Measurements from ENCODE around the gene NARS2.

DNA sequence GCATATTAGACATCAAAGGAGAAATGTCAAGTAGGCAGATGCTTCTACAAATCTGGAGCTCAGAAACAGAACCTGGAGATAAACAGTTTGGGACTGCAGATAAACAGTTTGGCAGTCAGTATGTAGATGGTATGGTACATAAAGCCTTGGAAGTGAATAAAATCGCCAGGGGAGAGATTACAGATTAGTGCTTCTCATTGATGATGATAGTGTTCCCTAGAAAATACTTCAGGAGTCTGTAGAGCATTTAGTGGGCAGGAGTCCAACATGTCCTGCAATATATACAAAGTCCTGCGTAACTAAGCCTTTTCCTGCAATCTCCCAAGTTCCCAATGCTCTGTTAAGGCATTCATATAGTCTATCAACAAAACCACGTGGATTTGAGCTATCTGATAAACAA is 35.2 kb downstream of the NARS2 start:
- TF ChIP-seq, protein P1, sequence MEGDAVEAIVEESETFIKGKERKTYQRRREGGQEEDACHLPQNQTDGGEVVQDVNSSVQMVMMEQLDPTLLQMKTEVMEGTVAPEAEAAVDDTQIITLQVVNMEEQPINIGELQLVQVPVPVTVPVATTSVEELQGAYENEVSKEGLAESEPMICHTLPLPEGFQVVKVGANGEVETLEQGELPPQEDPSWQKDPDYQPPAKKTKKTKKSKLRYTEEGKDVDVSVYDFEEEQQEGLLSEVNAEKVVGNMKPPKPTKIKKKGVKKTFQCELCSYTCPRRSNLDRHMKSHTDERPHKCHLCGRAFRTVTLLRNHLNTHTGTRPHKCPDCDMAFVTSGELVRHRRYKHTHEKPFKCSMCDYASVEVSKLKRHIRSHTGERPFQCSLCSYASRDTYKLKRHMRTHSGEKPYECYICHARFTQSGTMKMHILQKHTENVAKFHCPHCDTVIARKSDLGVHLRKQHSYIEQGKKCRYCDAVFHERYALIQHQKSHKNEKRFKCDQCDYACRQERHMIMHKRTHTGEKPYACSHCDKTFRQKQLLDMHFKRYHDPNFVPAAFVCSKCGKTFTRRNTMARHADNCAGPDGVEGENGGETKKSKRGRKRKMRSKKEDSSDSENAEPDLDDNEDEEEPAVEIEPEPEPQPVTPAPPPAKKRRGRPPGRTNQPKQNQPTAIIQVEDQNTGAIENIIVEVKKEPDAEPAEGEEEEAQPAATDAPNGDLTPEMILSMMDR (IDR thresholded peaks at IDR 0.05; ENCODE audit: low read length) = no peak
- TF ChIP-seq EZH2 (IDR thresholded peaks at IDR 0.05; ENCODE audit: borderline replicate concordance, low read length) = no peak
